Gastrocnemius medialis (tissue), 4 donors: ENCODE data around the gene RAD51B.

ENCODE experiments used
- CTCF ChIP-seq, 5 experiments: fragments of 450-650 bp in 3 of 5; fragments of 200-600 bp in 2 of 5; sonication (generic) in 2 of 5; IDR thresholded peaks in 4 of 5; conservative IDR thresholded peaks in 1 of 5; 1 replicate in 4 of 5; 2 replicates in 1 of 5; pipeline ENCODE4 v1.5.1; 2016 to 2019; ENCODE audit warnings: antibody characterized with exemption in 5 of 5, mild to moderate bottlenecking in 3 of 5, moderate library complexity in 3 of 5
- POLR2A ChIP-seq, 2 donors: fragments of 450-650 bp; IDR thresholded peaks; one replicate each; pipeline ENCODE4 v1.6.1; 2017; ENCODE audit warnings: antibody characterized with exemption in 2 of 2, mild to moderate bottlenecking in 2 of 2, moderate library complexity in 2 of 2

GRCh38 chr14:67982711-67983608, 163.4 kb downstream of the RAD51B start:
- TF ChIP-seq CTCF (IDR thresholded peaks at IDR 0.05 in 4 of 5, conservative IDR thresholded peaks at IDR 0.05 in 1 of 5) (no peak), POLR2A (IDR thresholded peaks at IDR 0.05) (no peak)
